ENCODE data around the gene VAT1. TPM values are rescaled to one million over a fixed set of nuclear protein-coding genes. Genes with fewer than 3 reads are reported as not detected.

VAT1 gene
- total RNA-seq, 4 donors from 2014 or later = 203 to 246 (median 228) TPM

GRCh38 chr17:43024407-43025289 lies 2.5 kb upstream of the VAT1 start, which contains the start of gene RND2:
Gene RND2, plus strand, starts transcription at chr17:43025231. Its CDS starts 117 bp downstream, at chr17:43025348.
- Histone ChIP-seq H3K4me1 (peaks cover 0 to 34% (median 16%) of the 10 kb centered on the region in 4 donors), H3K36me3 (no peaks in the 10 kb centered on the region), H3K27ac (peak within 1 kb of the TSS; percentile 78 to 92 (median 85)), H3K4me3 (peak within 1 kb of the TSS; percentile 39 to 70 (median 54)), H3K9me3 (no peaks in the 10 kb centered on the region), H3K27me3 (no peaks in the 10 kb centered on the region)
- TF ChIP-seq CTCF (IDR thresholded peaks at IDR 0.05) (peak; percentile 56 to 89 (median 80)), EP300 (IDR thresholded peaks at IDR 0.05) (peak in 1 of 2 donors; percentile 69), POLR2A (IDR thresholded peaks at IDR 0.05) (peak; percentile 39 to 70)
- peak; percentile 78 to 87 for DNase-seq (ENCODE audit: low spot score in 2 of 2)
- WGBS, 2 donors = 0 to 1% methylated on average over 28 to 34 of the region's 61 CpGs

- TF ChIP-seq POLR2A (IDR thresholded peaks at IDR 0.05) = peak; percentile 35 to 59
- peak in 1 of 5 experiments; percentile 8 for TF ChIP-seq CTCF (IDR thresholded peaks at IDR 0.05)
- TF ChIP-seq EP300 (IDR thresholded peaks at IDR 0.05) = peak; percentile 12 to 83
- DNase-seq (ENCODE audit: low spot score in 2 of 2) = peak; percentile 68 to 84
- H3K27me3 ChIP-seq = no peaks in the 10 kb centered on the region
- peak overlapping the region; percentile 68 to 98 (median 93) for H3K4me3 ChIP-seq
- H3K9me3 ChIP-seq = no peaks in the 10 kb centered on the region
- peak overlapping the region; percentile 87 to 97 (median 92) for H3K27ac ChIP-seq
- 27 to 31% methylated on average over 25 to 32 of the region's 40 CpGs for WGBS, 2 donors
- H3K36me3 ChIP-seq = peaks cover 0 to 24% (median 0%) of the 10 kb centered on the region in 3 donors
- peaks cover 0 to 64% (median 32%) of the 10 kb centered on the region in 4 donors for H3K4me1 ChIP-seq
Measured at GRCh38 chr17:43020789-43021740, 1.1 kb downstream of the VAT1 start.

GRCh38 chr17:43020030-43020621 lies 2.1 kb downstream of the VAT1 start:
- no peak for DNase-seq (ENCODE audit: low spot score in 2 of 2)
- Histone ChIP-seq H3K4me3 (peak overlapping the region in 2 of 4 donors; percentile 68 to 98), H3K36me3 (peaks cover 0 to 34% (median 0%) of the 10 kb centered on the region in 3 donors), H3K4me1 (peaks cover 0 to 70% (median 38%) of the 10 kb centered on the region in 4 donors), H3K27ac (peak overlapping the region; percentile 43 to 97 (median 92)), H3K27me3 (no peaks in the 10 kb centered on the region), H3K9me3 (no peaks in the 10 kb centered on the region)
- TF ChIP-seq CTCF (IDR thresholded peaks at IDR 0.05) (no peak), EP300 (IDR thresholded peaks at IDR 0.05) (peak in 1 of 2 donors; percentile 16)
- 48 to 49% methylated on average over 6 of the region's 6 CpGs for WGBS, 2 donors

- no peaks in the 10 kb centered on the region for H3K9me3 ChIP-seq
- H3K4me3 ChIP-seq = peak overlapping the region in 2 of 4 donors; percentile 68 to 98
- peak overlapping the region in 3 of 4 donors; percentile 90 to 97 (median 94) for H3K27ac ChIP-seq
- H3K36me3 ChIP-seq = peaks cover 0 to 41% (median 0%) of the 10 kb centered on the region in 3 donors
- no peak for DNase-seq (ENCODE audit: low spot score in 2 of 2)
- no peak for TF ChIP-seq EP300 (IDR thresholded peaks at IDR 0.05)
- H3K27me3 ChIP-seq = no peaks in the 10 kb centered on the region
- peaks cover 0 to 73% (median 43%) of the 10 kb centered on the region in 4 donors for H3K4me1 ChIP-seq
- 15 to 17% methylated on average over 7 of the region's 7 CpGs for WGBS, 2 donors
Measured at GRCh38 chr17:43019418-43019817, 2.8 kb downstream of the VAT1 start.

- H3K4me1 ChIP-seq = peaks cover 0 to 73% (median 46%) of the 10 kb centered on the region in 4 donors
- H3K36me3 ChIP-seq = peaks cover 0 to 46% (median 0%) of the 10 kb centered on the region in 3 donors
- no peak overlapping the region for H3K4me3 ChIP-seq
- DNase-seq (ENCODE audit: low spot score in 2 of 2) = no peak
- peak overlapping the region in 3 of 4 donors; percentile 90 to 97 (median 94) for H3K27ac ChIP-seq
- H3K27me3 ChIP-seq = no peaks in the 10 kb centered on the region
- no peaks in the 10 kb centered on the region for H3K9me3 ChIP-seq
- 41 to 45% methylated on average over 4 of the region's 4 CpGs for WGBS, 2 donors
- TF ChIP-seq CTCF (IDR thresholded peaks at IDR 0.05) = no peak
- no peak for TF ChIP-seq EP300 (IDR thresholded peaks at IDR 0.05)
Measured at GRCh38 chr17:43018932-43019331, 3.3 kb downstream of the VAT1 start.

Data from tibial nerve (tissue), 4 donors.